Upper lobe of left lung (tissue), 4 donors: ENCODE results near the gene RBM18.

Experiments
- CTCF ChIP-seq, 6 experiments: fragments of 450-650 bp in 4 of 6; fragments of 200-600 bp in 2 of 6; sonication (generic) in 2 of 6; IDR thresholded peaks; one replicate each; pipeline ENCODE4 v1.5.1; 2016 to 2019; ENCODE audit warnings: antibody characterized with exemption in 6 of 6
- EP300 ChIP-seq, 4 donors: sonication (generic); formaldehyde crosslinking; IDR thresholded peaks; one replicate each; pipeline ENCODE4 v1.5.1; 2017; ENCODE audit warnings: antibody characterized with exemption in 4 of 4, control low read depth in 2 of 4
- POLR2A ChIP-seq, 4 donors: fragments of 450-650 bp; IDR thresholded peaks; one replicate each; pipeline ENCODE4 v1.5.1; 2016 to 2017; ENCODE audit warnings: antibody characterized with exemption in 4 of 4, mild to moderate bottlenecking in 2 of 4
- POLR2AphosphoS5 ChIP-seq, 2 donors: sonication (generic); formaldehyde crosslinking; IDR thresholded peaks; one replicate each; pipeline ENCODE4 v1.5.1; 2017; ENCODE audit warnings: antibody characterized with exemption in 2 of 2

- no peak for TF ChIP-seq CTCF (IDR thresholded peaks at IDR 0.05)
- TF ChIP-seq POLR2A (IDR thresholded peaks at IDR 0.05) = no peak
- TF ChIP-seq POLR2AphosphoS5 (IDR thresholded peaks at IDR 0.05) = no peak
- no peak for TF ChIP-seq EP300 (IDR thresholded peaks at IDR 0.05)
These were observed 18.0 kb downstream of the RBM18 start for GRCh38 chr9:122246666-122247065.
